OCI-LY7 (cell line): ENCODE measurements around the gene SSTR5. TPM values are rescaled to one million over a fixed set of nuclear protein-coding genes. Genes with fewer than 3 reads are reported as not detected.

Source experiments
- BruUV-seq: library from RNA; stranded (reverse); fragments of 400-500 nt; replicated peaks from 2 replicates; lab custom pipeline; 2021; lab: Mats Ljungman, UMichigan
- CTCF ChIA-PET: fragments of 300-600 bp; sonication (Branson Sonifier 250); formaldehyde crosslinking; loops from one replicate; lab custom pipeline; 2022; ENCODE audit warnings: antibody characterized with exemption; ENCODE audit not compliant: unreplicated experiment; lab: Charles Lee
- POLR2A ChIA-PET: fragments of 300-600 bp; sonication (Branson Sonifier 250); formaldehyde crosslinking; loops from one replicate; lab custom pipeline; 2022; ENCODE audit warnings: antibody characterized with exemption; lab: Charles Lee
- DNase-seq: peaks from one replicate; pipeline ENCODE4 v3.0.0-alpha.2; 2015; ENCODE audit warnings: low spot score
- H2AFZ ChIP-seq: fragments of 200-600 bp; sonication (generic), shearing (Covaris generic); 2 replicates; pipeline ENCODE4 v1.6.1; 2014; ENCODE audit warnings: mild to moderate bottlenecking, antibody characterized with exemption, low read length, moderate library complexity
- H3K27ac ChIP-seq: fragments of 200-600 bp; sonication (generic); 2 replicates; pipeline ENCODE4 v1.5.1; 2014; ENCODE audit warnings: mixed run types, low read depth, mild to moderate bottlenecking, moderate library complexity, low read length, inconsistent platforms; ENCODE audit not compliant: poor library complexity, severe bottlenecking
- H3K36me3 ChIP-seq: fragments of 200-600 bp; sonication (generic); 2 replicates; pipeline ENCODE4 v1.6.1; 2014; ENCODE audit warnings: mild to moderate bottlenecking, antibody characterized with exemption, low read length, moderate library complexity, mixed read lengths; ENCODE audit not compliant: insufficient read depth
- H3K4me1 ChIP-seq: fragments of 200-600 bp; sonication (generic); 2 replicates; pipeline ENCODE4 v1.5.1; 2014; ENCODE audit warnings: mild to moderate bottlenecking, low read length; ENCODE audit not compliant: insufficient read depth, poor library complexity, severe bottlenecking
- H3K4me2 ChIP-seq: fragments of 200-600 bp; sonication (generic); 2 replicates; pipeline ENCODE4 v1.6.1; 2014; ENCODE audit warnings: mild to moderate bottlenecking, low read length
- H3K4me3 ChIP-seq: fragments of 200-600 bp; sonication (generic); 2 replicates; pipeline ENCODE4 v1.5.1; 2014; ENCODE audit warnings: mild to moderate bottlenecking, low read depth, low read length; ENCODE audit not compliant: poor library complexity, severe bottlenecking
- H3K79me2 ChIP-seq: fragments of 200-600 bp; sonication (generic); 2 replicates; pipeline ENCODE4 v1.6.1; 2016; ENCODE audit warnings: low read depth, mild to moderate bottlenecking, low read length, moderate library complexity, mixed read lengths; ENCODE audit not compliant: insufficient read depth
- H3K9me2 ChIP-seq: fragments of 200-600 bp; sonication (generic); 2 replicates; pipeline ENCODE4 v1.6.1; 2016; ENCODE audit warnings: mild to moderate bottlenecking, low read length, mixed read lengths; ENCODE audit not compliant: insufficient read depth
- H3K9me3 ChIP-seq: fragments of 200-600 bp; sonication (generic); 2 replicates; pipeline ENCODE4 v1.6.1; 2014; ENCODE audit warnings: mild to moderate bottlenecking, mixed run types, low read length, mixed read lengths
- H4K20me1 ChIP-seq: fragments of 200-600 bp; sonication (generic); 2 replicates; pipeline ENCODE4 v1.6.1; 2014; ENCODE audit warnings: mild to moderate bottlenecking, antibody characterized with exemption, low read length, moderate library complexity, mixed read lengths; ENCODE audit not compliant: insufficient read depth
- EZH2phosphoT487 ChIP-seq: fragments of 200-600 bp; sonication (generic); IDR thresholded peaks from 2 replicates; pipeline ENCODE4 v1.6.1; 2018; ENCODE audit warnings: low read depth, borderline replicate concordance, mild to moderate bottlenecking, mixed run types, antibody characterized with exemption, low read length, moderate library complexity, mixed read lengths
- intact Hi-C: fragments of 100-400 bp; cut with micrococcal nuclease; formaldehyde crosslinking; loops from one replicate; pipeline ENCODE4 v1.10.0; 2022; ENCODE audit not compliant: unreplicated experiment
- total RNA-seq, 2 experiments: library from RNA; depleted of rRNA in 1 of 2; stranded (reverse); fragments of >200 nt in 1 of 2; shearing (Covaris generic) in 1 of 2; gene quantifications; 2 replicates each; pipeline ENCODE4 v1.2.3, GENCODE V29; 2014 to 2022
- TF ChIP-seq, protein P1 (sequence below): fragments of 200-600 bp; sonication (generic); conservative IDR thresholded peaks from 2 replicates; pipeline ENCODE4 v1.5.1; 2014; ENCODE audit warnings: mild to moderate bottlenecking, antibody characterized with exemption, low read length, moderate library complexity, mixed read lengths

The SSTR5 gene
- total RNA-seq, 2 experiments from 2014 or later = not detected

DNA sequence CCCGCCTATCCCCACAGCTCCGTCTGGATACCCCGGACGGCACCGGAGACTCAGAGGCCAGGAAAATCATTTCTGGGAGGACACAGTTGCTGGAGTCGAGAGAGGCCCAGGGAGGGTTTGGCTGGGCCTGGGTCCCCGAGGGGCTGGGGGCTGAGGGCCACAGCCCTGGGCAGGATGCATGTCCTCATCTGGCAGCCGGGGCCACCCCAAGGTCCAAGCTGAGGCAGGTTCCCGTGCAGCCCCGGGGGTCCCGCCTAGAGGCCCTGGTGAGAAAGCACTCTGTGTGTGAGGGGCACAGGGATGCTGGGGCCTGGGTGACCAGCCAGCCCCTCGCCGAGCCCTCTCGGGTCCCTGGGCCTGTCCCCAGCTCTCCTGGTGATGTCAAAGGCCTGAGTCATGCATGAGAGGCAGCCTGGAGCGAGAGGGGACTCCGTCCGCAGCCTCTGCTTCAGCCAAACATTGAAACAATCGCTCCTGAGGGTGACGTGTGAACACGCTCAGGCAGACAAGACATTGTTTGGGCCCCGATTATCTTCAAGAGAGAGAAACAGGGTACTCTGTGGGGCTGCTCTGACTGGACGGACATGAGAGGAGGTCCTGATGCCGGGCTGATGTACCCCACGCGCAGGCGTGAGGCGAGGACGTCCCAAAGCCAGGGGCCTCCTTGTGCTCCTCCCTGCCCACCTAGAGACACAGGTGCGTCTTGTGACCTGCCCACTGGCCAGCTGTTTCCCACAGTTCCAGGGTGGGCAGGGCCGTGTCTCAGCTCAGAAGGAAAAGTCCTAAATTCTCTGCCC, 49.3 kb downstream of the SSTR5 start:
- Histone ChIP-seq H3K27ac (no peak overlapping the region), H2AFZ (no peak overlapping the region), H3K9me2 (no peaks in the 10 kb centered on the region), H3K36me3 (no peaks in the 10 kb centered on the region), H3K4me1 (peaks cover 15% of the 10 kb centered on the region), H4K20me1 (no peaks in the 10 kb centered on the region), H3K79me2 (no peaks in the 10 kb centered on the region), H3K9me3 (no peaks in the 10 kb centered on the region), H3K4me3 (no peak overlapping the region), H3K4me2 (no peak overlapping the region)
- ChIA-PET CTCF (interaction anchor here (0.5 kb wide), 1 partner anchor 89 kb away, joined by 3 read pairs; no protein-coding TSS in a partner anchor), POLR2A (no interaction called here)
- TF ChIP-seq, protein P1, sequence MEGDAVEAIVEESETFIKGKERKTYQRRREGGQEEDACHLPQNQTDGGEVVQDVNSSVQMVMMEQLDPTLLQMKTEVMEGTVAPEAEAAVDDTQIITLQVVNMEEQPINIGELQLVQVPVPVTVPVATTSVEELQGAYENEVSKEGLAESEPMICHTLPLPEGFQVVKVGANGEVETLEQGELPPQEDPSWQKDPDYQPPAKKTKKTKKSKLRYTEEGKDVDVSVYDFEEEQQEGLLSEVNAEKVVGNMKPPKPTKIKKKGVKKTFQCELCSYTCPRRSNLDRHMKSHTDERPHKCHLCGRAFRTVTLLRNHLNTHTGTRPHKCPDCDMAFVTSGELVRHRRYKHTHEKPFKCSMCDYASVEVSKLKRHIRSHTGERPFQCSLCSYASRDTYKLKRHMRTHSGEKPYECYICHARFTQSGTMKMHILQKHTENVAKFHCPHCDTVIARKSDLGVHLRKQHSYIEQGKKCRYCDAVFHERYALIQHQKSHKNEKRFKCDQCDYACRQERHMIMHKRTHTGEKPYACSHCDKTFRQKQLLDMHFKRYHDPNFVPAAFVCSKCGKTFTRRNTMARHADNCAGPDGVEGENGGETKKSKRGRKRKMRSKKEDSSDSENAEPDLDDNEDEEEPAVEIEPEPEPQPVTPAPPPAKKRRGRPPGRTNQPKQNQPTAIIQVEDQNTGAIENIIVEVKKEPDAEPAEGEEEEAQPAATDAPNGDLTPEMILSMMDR = no peak
- TF ChIP-seq EZH2phosphoT487 = no peak
- BruUV-seq = no TSS peak
- no peak for DNase-seq
- intact Hi-C loops = no loop called here

DNA sequence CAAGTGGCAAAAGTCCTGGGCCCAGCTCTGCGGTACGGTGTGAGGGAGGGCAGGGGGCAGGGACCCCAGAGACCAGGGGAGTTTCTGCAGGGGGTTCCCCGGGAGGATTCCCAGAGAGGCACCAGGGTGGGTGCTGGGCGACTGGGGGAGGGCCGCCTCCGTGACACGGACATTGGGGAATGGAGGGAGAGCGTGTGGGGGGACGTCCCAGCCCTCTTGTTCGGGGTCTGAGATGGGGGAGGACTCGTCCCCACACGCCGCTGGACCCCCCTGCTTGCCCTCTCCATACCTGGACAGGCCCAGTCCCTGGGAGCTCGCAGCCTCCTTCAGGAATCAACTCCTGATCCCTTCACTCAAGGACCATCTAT, 49.8 kb downstream of the SSTR5 start:
- no peak overlapping the region for H3K4me3 ChIP-seq
- POLR2A ChIA-PET = no interaction called here
- TF ChIP-seq, protein P1 = no peak
- TF ChIP-seq EZH2phosphoT487 = no peak
- H3K4me1 ChIP-seq = peaks cover 15% of the 10 kb centered on the region
- no peak for DNase-seq
- H3K9me2 ChIP-seq = no peaks in the 10 kb centered on the region
- no peaks in the 10 kb centered on the region for H3K79me2 ChIP-seq
- CTCF ChIA-PET = no interaction called here
- no peak overlapping the region for H2AFZ ChIP-seq
- H3K27ac ChIP-seq = no peak overlapping the region
- BruUV-seq = no TSS peak
- H3K36me3 ChIP-seq = no peaks in the 10 kb centered on the region
- no peaks in the 10 kb centered on the region for H3K9me3 ChIP-seq
- H4K20me1 ChIP-seq = no peaks in the 10 kb centered on the region
- intact Hi-C loops = no loop called here
- no peak overlapping the region for H3K4me2 ChIP-seq

DNA sequence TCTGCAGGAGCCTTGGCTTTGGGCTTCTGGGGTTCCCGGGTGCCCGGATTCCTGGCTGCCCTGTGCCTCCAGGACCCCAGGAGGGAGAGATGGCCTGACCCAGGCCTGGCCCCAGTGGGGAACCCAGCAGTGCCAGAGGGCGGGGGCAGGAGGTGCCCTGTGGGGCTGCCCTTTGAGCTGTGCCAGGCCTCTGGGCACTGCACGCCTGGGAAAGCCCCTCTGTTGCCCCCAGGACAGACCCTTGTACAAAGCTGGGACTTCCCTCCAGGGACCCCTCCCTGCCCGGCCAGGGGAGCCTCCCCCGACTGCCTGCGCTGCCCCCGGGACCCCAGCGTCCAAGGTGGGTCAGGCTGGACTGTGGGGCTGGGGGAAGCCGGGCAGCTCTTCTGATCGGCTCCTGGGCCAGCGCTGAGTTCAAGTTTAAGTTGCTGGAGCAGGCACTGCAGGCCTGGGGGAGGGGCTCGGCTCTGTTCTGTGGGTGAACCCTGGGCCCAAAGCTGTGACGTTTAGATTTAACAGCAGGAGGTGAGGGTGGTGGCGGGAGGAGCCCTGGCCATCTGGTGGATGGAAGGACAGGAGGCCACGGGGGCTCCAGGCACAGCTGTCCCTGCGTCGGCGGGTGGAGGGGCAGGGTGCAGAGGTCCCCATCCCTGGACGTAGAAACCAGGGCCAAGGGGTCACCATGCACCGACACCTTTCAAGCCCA, 51.1 kb downstream of the SSTR5 start:
- no peak for TF ChIP-seq EZH2phosphoT487
- TF ChIP-seq, protein P1 = no peak
- no peaks in the 10 kb centered on the region for H4K20me1 ChIP-seq
- intact Hi-C loops = no loop called here
- no peaks in the 10 kb centered on the region for H3K9me2 ChIP-seq
- ChIA-PET POLR2A (no interaction called here), CTCF (no interaction called here)
- no peaks in the 10 kb centered on the region for H3K9me3 ChIP-seq
- H3K4me1 ChIP-seq = peaks cover 15% of the 10 kb centered on the region
- no peaks in the 10 kb centered on the region for H3K36me3 ChIP-seq
- no peak for DNase-seq
- no peaks in the 10 kb centered on the region for H3K79me2 ChIP-seq
- no peak overlapping the region for H3K27ac ChIP-seq
- no peak overlapping the region for H3K4me3 ChIP-seq
- H2AFZ ChIP-seq = no peak overlapping the region
- no TSS peak for BruUV-seq
- H3K4me2 ChIP-seq = no peak overlapping the region
